Activated CD4-positive, CD25-positive, alpha-beta regulatory T cell treated with anti-CD3 and anti-CD28 coated beads, Interleukin-2, amount 50 U/mL, for 24 hours (primary cell): Measurements from ENCODE around the gene ZNF420.
A peak's percentile ranks its signal among the peaks of the same experiment; 100 is the strongest.
"Not testable (repeated sequence)": the region's sequence is repeated elsewhere in the genome, so short reads cannot be mapped to it uniquely, and the experiment has no call there.

ENCODE experiments used
- ATAC-seq, 2 donors: fragments of 150-1000 bp; cut with Tn5 transposase; one replicate each; pipeline ENCODE4 v1.10.0; 2021; ENCODE audit warnings: mild to moderate bottlenecking in 1 of 2, moderate library complexity in 1 of 2

The ZNF420 gene

DNA sequence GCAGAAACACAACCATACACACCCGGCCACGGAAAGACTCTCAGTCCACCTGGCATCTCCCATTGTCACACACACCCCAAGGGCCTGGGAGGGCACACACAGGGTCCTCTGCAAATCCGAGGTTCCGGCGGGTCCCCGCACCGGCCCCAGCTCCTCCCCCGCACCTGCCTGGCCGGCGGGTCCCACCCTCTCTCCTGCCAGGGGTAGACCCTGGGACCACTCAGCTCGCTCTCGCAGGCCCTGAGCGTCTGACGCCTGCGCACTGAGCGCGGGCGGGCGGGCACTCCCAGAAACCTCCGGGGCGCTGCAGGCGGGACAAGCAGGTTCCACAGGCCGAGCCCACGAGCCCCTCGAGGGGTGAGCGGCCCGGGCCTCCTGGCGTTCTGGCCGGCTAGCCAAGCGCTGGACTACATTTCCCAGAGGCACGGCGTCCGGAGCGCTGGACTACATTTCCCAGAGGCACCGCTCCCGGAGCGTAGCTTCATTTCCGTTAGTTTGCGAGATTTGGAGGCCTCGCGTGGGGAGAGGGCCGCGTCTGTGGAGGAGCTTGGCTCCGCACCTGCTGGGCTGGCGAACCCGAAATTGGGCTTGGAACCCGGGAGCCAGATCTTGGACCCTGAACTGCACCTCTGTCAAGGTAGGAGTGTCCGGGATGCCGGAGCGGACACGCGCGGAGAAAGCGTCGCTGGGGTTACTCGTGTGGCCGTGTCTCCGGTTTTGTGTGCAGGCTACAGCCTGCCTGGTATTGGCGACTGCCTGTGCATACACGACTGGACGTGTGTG lies at the start of gene ZNF420:
TSS of gene ZNF420 (plus strand) at position 500 of the 783 bp plus-strand sequence. CDS start 10,686 bp downstream, outside the sequence.
- peak; percentile 97 for ATAC-seq

DNA sequence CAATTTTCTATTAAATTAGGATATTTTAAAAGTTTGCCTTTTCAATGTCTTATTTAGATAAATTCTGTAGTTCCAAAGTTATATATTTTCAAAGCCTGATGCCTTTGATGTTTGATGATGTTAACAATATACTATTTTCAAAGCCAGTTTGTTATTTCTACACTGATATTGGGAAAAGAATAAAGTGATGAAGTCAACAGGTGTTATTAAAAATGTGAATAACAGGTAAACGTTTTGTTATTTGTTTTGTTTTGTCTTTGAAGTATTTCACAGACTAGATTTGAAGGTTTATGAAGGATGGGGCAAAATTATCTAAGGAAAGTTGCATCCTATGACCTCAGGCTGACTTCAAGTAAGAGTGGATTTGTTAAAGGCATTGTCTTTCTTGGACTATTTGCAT lies 33.1 kb upstream of the ZNF420 start:
- ATAC-seq: no peak

DNA sequence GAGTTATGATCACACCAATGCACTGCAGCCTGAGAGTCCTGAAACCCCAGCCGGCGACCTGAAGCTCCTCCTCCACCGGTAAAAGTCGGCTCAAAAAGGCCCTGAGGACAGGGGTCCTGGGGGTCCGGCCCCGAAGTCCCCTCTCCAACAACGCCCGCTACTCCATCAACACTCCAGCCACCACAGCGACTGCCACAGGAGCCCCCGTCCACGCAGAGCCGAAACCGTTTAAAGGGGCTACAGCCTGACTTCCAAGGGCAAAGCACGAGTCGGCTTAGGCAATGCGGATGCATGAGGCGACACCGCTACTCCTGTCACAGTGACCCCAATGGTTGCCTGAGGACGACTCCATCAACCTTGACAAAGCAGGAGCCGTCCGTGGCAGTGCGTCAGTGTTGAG lies 22.9 kb upstream of the ZNF420 start:
- ATAC-seq: no peak

DNA sequence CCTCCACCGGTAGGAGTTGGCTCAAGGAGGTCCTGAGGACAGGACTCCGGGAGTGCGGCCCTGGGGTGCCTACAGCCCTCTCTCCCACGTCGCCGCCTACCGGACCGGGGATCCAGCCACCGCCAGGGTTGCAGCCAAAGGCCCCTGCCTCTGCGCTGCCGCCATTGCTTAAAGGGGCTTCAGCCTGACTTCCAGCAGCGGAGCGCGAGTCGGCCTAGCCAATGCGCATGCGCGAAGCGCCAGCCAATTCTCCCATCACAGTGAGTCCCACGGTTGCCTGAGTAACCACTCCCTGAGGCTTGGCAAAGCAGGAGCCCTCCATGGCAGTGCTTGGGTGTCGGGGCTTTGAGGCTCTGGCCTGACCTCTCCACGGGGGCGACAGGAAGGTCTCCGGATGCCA lies 21.5 kb upstream of the ZNF420 start:
- ATAC-seq: no peak

DNA sequence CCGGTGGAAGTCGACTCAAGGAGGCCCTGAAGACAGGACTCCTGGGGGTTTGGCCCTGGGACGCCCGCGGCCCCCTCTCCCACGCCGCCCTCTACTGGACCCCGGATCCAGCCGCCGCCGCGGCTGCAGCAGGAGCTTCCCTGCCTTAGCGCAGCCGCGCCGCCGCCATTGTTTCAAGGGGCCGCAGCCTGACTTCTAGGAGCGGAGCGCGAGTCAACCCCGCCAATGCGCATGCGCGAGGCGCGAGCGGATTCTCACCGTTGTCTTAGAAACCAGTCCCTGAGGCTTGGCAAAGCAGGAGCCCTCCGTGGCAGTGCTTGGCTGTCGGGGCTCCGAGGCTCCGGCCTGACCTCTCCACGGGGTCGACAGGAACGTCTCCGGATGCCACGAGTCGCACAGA lies 19.1 kb upstream of the ZNF420 start:
- no peak for ATAC-seq

DNA sequence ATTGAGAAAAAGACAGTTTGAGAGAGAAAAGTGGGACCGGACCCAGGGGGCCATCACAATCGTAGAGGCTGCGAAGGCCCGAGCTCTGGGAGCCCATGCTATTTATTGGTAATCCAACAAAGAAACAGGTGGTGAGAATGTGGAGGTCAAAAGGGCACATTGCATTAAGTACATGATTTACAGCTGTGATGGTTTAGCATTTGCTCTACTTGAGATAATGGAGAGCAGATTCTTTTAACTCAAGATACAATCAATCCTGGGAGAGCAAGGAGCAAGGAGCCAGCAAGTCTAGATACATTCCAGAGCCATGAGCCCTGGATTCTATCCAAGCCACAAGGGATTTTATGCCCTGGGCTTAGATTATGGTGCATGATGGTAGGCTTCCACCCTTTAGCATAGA lies 13.3 kb upstream of the ZNF420 start:
- not testable (repeated sequence) for ATAC-seq

DNA sequence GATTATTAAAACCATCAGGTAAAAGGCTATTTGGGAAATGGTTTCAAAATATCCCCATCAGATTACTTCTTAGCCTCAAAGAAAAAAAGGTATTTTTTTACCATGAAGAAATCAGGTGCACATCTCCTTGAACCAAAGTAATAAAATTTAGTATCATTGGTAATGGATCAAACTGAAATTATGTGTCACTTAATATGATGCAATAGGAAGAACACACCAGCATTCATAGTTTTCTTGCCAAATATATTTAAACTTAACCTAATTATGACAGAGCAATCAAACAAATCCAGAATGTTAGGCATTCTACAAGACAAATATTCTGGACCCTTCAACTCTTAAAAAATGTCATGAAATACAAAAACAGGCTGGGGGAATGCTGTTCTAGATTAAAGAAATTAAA lies 4.1 kb upstream of the ZNF420 start:
- ATAC-seq: no peak

DNA sequence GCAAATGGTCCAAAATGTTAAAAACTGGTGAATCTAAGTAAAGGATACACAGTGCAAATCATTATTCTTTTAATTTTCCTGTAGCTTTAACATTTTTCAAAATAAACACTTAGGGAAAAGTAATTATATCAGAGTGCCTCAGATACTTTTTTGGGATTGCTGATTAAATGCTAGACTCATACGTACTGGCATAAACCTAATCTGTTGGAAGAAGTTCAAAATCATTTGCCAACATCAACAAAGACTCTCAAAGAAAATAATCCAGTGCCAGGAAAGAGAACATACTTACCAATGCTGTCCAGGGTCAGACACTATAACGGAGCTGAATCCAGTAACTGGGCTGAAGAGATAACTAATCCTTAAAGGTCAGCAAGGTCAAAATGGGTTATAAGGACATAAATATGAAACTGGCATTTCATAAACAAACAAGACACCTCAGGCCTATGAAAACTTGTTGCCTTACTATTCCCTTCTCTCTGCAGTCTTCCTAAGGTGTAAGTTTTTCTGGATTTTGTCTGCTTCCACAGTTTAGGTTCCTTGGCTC lies 3.3 kb upstream of the ZNF420 start:
- ATAC-seq: no peak

DNA sequence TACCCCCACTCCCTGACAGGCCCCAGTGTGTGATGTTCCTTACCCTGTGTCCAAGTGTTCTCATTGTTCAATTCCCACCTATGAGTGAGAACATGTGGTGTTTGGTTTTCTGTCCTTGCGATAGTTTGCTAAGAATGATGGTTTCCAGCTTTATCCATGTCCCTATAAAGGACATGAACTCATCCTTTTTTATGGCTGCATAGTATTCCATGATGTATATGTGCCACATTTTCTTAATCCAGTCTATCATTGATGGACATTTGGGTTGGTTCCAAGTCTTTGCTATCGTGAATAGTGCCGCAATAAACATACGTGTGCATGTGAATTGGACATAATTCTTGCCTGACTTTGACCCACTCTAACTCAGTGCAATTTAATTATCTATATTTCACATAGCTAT lies 1.7 kb upstream of the ZNF420 start:
- not testable (repeated sequence) for ATAC-seq

DNA sequence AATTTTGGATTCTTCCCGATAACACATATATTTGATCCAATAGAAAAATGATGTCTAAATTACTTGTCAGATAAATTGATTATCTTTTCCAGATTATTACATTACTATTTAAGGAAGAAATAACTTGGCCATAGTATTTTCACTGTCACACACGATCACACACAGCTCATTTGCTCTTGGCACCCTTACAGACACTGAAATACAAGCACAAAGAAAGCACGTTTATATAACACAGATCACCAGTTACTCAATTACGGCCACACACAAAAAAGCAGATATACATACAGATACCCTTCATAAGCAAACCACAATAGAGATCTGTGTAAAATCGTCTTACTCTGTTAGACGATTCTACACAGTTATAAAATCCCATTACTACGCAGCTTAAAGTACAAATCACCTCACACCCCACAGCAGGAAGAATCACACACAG lies 716 bp upstream of the ZNF420 start:
- no peak for ATAC-seq

DNA sequence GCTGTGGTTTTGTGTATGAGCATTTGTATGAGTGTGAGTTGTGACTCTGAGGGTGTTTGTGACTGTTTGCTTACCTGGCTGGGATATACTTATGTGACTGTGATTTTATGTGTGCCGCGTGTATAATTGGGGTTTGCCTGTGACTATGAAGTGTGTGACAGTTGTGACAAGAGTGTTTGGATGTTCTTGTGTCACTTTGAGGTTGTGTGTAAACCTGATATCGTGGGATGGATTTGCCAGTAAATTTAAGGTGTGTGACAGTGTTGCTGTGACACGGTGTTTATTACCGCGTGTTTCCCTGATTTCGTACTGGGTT lies 442 bp downstream of the ZNF420 start:
- ATAC-seq: no peak

DNA sequence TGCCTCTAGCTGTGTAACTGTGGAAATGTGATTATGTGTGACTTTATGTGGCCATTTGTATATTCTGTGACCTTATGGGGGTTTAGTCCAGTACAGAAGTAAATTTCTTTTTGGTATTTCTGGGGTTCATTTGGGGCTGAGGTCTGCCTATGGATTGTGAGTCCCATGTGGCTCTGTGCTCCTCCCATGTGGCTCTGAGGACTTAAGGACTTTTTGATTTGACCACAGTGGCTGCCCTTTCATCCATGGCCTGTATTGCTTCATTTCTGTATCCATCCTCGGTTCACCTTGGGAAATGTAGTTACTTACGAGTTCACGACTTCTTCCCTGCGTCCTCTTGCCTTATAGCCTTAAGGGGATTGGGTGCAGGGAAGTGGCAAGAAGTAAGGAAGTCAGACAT lies 1.0 kb downstream of the ZNF420 start:
- no peak for ATAC-seq

DNA sequence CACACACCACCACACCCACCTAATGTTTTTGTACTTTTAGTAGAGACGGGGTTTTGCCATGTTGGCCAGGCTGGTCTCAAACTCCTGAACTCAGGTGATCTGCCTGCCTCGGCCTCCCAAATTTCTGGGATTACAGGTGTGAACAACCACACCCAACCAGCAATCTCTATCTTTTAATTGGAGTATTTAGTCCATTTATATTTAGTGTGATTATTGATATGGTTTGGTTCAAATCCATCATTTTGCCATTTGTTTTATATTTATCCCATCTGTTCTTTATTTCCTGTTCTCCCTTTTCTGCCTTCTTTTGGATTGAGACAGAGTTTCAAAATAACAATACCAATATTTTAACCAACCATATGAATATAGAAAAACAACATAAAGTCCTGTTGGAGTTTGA lies 4.1 kb downstream of the ZNF420 start:
- ATAC-seq: no peak

DNA sequence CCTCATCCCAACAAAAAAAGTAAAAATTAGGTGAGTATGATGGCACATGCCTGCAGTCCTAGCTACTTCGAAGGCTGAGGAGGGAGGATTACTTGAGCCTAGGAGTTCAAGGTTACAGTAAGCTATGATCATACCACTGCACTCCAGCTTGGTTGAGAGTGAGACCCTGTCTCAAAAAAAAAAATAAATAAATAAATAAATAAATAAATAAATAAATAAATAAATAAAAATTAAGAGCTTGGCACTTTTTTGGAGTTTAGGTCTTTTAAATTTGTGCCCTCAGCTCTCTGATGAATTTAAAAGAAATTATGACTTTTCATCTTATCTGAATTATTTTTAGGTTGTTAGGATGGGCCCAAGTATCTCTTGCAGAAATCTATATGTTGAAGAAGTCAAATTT lies 8.9 kb downstream of the ZNF420 start:
- no peak for ATAC-seq

DNA sequence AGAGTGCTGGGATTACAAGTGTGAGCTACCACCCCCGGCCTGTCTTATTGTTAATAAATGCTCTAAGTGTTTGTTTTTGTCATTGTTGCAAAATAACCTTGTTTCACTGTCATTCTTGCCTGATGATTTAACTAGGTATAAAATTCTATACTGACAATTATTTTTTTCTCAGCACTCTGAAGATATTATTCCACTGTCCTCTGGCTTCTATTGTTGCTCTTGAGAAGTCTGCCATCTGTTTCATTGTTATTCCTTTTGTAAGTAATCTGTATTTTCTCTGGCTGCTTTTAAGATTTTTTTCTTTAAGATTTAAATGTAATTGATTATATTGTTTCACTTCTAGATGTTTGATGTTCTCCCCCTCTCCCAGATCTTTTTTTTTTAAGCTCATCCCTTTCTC lies 17.6 kb downstream of the ZNF420 start:
- no peak for ATAC-seq

DNA sequence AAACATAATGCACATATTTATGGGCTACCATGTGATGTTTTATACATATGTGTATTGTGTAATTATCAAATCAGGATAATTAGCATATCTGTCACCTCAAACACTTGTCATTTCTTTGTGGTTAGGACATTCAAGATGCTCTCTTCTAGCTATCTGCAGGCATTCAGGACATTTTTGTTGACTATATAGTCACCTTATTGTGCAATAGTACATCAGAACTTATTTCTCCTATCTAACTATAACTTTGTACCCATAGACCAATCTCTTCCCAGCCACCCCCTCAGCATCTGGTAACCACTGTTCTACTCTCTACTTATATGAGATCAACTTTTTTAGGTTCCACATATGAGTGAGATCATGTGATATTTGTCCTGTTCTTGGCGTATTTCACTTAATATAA lies 20.3 kb downstream of the ZNF420 start:
- no peak for ATAC-seq

DNA sequence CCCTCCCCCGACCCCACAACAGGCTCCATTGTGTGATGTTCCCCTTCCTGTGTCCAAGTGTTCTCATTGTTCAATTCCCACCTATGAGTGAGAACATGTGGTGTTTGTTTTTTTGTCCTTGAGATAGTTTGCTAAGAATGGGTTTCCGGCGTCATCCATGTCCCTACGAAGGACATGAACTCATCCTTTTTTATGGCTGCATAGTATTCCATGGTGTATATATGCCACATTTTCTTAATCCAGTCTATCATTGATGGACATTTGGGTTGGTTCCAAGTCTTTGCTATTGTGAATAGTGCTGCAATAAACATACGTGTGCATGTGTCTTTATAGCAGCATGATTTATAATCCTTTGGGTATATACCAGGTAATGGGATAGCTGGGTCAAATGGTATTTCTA lies 25.9 kb downstream of the ZNF420 start:
- ATAC-seq: not testable (repeated sequence)

DNA sequence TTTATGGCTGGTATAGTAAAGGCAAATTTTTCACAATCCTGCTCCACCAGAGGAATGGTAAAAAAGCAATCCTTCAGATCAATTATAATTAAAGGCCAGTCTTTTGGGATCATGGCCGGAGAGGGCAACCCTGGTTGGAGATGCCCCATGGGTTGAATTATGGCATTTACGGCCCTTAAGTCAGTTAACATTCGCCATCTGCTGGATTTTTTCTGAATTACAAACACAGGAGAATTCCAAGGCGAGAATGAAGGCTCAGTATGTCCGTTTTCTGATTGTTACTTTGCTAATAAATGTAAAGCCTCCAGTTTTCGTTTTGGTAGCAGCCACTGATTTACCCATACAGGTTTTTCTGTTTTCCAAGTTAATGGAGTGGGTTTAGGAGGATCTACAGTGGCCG lies 33.5 kb downstream of the ZNF420 start:
- ATAC-seq: not testable (repeated sequence)

DNA sequence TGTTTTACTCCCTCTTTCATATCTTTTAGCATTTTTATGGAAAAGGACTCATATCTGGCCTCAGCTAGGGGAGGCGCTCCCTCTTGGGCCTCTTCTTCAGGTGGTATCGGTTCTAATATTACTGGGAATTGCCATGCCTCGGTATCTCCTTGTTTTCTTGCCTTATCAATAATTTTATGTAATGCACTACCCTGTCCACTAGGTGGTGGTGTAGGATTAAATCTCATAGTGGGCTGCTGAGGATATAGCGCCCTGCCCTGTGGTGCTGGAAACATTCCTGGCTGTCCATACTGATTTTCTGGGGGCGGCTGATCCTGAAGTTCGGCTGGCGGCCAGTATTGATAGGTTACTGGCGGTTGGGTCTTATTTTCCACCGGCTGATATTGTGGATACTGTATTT lies 35.8 kb downstream of the ZNF420 start:
- no peak for ATAC-seq

DNA sequence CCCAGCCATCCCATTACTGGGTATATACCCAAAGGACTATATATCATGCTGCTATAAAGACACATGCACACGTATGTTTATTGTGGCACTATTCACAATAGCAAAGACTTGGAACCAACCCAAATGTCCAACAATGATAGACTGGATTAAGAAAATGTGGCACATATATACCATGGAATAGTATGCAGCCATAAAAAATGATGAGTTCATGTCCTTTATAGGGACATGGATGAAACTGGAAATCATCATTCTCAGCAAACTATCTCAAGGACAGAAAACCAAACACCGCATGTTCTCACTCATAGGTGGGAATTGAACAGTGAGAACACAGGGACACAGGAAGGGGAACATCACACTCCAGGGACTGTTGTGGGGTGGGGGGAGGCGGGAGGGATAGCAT lies 43.9 kb downstream of the ZNF420 start:
- ATAC-seq: not testable (repeated sequence)

DNA sequence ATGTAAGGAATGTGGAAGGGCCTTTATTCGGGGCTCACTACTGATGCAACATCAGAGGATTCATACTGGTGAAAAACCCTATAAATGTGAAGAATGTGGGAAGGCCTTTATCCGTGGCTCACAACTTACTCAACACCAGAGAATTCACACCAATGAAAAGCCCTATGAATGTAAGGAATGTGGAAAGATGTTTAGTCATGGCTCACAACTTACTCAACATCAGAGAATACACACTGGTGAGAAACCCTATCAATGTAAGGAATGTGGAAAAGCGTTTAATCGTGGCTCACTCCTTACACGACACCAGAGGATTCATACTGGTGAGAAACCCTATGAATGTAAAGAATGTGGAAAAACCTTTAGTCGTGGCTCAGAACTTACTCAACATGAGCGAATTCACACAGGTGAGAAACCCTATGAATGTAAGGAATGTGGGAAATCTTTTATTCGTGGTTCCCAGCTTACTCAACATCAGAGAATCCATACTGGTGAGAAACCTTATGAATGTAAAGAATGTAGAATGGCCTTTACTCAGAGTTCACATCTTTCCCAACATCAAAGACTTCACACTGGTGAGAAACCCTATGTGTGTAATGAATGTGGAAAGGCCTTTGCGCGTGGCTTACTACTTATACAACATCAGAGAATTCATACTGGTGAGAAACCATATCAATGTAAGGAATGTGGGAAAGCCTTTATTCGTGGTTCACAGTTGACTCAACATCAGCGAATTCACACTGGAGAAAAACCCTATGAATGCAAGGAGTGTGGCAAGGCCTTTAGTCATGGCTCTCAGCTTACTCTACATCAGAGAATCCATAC lies 50.0 kb downstream of the ZNF420 start:
- no peak for ATAC-seq

DNA sequence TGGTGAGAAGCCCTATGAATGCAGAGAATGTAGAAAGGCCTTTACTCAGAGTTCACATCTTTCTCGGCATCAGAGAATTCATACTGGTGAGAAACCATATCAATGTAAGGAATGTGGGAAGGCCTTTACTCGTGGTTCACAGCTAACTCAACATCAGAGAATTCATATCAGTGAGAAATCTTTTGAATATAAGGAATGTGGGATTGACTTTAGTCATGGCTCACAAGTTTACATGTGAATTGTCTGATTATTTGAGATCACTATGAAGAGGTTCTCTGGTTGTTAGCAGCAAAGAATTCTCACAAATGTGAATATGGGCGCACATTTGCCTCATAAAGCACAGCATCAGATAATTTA lies 50.6 kb downstream of the ZNF420 start:
- no peak for ATAC-seq

DNA sequence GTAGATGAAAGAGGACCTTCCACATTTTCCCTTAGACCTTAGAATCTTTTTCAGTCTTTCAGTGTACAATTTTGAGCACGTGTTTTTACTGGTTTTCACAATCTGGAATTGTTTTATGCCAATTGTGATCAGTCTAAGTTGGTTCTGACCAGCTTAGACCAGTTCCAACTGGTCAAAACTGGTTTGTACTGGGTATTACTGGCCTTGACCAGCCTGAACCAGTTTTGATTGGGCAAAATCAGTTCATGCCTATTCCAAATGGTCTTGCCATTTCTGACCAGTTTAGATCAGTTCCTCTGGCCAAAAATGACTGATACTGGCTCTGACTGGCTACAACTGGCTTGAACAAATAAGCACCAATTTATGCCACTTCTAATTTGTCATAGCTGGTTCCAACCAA lies 57.9 kb downstream of the ZNF420 start:
- ATAC-seq: no peak

DNA sequence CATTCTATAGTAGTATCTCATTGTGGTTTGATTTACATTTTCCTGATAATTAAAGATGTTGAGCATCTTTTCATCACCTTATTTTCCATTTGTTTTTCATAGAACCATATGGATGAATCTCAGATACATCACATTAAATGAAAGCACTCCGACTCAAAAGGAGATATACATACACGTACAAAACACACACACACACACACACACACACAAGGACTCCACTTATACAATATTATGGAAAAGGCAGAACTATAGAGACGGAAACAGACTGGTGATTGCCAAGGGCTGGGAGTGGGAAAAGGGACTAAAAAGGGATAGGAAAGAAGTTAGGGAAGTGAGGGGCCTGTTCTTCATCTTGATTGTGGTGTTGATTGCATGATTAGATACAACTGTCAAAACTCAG lies 70.0 kb downstream of the ZNF420 start:
- no peak for ATAC-seq
